Panc1 (cell line): Measurements from ENCODE around the gene AP4B1.

Experiments
- CTCF ChIP-seq: fragments of 450-650 bp; IDR thresholded peaks from 2 replicates; pipeline ENCODE4 v1.5.1; 2017; ENCODE audit warnings: mild to moderate bottlenecking
- SIN3A ChIP-seq: IDR thresholded peaks from 2 replicates; pipeline ENCODE4 v1.6.1; 2012; ENCODE audit warnings: low read depth, mild to moderate bottlenecking, low read length, moderate library complexity, borderline replicate concordance; ENCODE audit not compliant: insufficient read depth
- TF ChIP-seq, protein P1 (sequence below), 2 experiments: IDR thresholded peaks; 2 replicates each; pipeline ENCODE4 v1.6.1; 2011 to 2012; ENCODE audit warnings: low read depth in 2 of 2, control low read depth in 1 of 2, low read length in 1 of 2, mild to moderate bottlenecking in 1 of 2, moderate library complexity in 1 of 2; ENCODE audit not compliant: insufficient read depth in 1 of 2

GRCh38 chr1:113893267-113893666 lies 11.3 kb downstream of the AP4B1 start:
- TF ChIP-seq, protein P1, sequence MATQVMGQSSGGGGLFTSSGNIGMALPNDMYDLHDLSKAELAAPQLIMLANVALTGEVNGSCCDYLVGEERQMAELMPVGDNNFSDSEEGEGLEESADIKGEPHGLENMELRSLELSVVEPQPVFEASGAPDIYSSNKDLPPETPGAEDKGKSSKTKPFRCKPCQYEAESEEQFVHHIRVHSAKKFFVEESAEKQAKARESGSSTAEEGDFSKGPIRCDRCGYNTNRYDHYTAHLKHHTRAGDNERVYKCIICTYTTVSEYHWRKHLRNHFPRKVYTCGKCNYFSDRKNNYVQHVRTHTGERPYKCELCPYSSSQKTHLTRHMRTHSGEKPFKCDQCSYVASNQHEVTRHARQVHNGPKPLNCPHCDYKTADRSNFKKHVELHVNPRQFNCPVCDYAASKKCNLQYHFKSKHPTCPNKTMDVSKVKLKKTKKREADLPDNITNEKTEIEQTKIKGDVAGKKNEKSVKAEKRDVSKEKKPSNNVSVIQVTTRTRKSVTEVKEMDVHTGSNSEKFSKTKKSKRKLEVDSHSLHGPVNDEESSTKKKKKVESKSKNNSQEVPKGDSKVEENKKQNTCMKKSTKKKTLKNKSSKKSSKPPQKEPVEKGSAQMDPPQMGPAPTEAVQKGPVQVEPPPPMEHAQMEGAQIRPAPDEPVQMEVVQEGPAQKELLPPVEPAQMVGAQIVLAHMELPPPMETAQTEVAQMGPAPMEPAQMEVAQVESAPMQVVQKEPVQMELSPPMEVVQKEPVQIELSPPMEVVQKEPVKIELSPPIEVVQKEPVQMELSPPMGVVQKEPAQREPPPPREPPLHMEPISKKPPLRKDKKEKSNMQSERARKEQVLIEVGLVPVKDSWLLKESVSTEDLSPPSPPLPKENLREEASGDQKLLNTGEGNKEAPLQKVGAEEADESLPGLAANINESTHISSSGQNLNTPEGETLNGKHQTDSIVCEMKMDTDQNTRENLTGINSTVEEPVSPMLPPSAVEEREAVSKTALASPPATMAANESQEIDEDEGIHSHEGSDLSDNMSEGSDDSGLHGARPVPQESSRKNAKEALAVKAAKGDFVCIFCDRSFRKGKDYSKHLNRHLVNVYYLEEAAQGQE (IDR thresholded peaks at IDR 0.05; ENCODE audit: insufficient read depth in 1 of 2, low read depth in 2 of 2, low read length in 1 of 2) = no peak
- TF ChIP-seq SIN3A = no peak
- no peak for TF ChIP-seq CTCF
